ENCODE data around the gene HDAC4.

The HDAC4 gene

GRCh38 chr2:239292959-239293774, 107.7 kb downstream of the HDAC4 start:
- H3K27me3 ChIP-seq (ENCODE audit: insufficient read depth, poor library complexity, severe bottlenecking), result no peaks in the 10 kb centered on the region
- no peak overlapping the region for H3K4me3 ChIP-seq (replicated peaks; ENCODE audit: insufficient read depth, low read length)
- no peak overlapping the region for H3K27ac ChIP-seq (replicated peaks)
- TF ChIP-seq GABPA (IDR thresholded peaks at IDR 0.05; ENCODE audit: low read depth) (no peak), REST (IDR thresholded peaks at IDR 0.05; ENCODE audit: insufficient replicate concordance, low read depth) (no peak), POLR2AphosphoS5 (IDR thresholded peaks at IDR 0.05; ENCODE audit: low read depth) (no peak), CTCF (IDR thresholded peaks at IDR 0.05; ENCODE audit: insufficient read depth, low read length) (no peak), SPI1 (IDR thresholded peaks at IDR 0.05; ENCODE audit: borderline replicate concordance, low read depth) (no peak)
- DNase-seq (ENCODE audit: low read depth in 1 of 2, low spot score in 1 of 2), result no peak

GRCh38 chr2:239292531-239292930, 108.3 kb downstream of the HDAC4 start:
- H3K4me3 ChIP-seq (replicated peaks; ENCODE audit: insufficient read depth, low read length), result no peak overlapping the region
- DNase-seq (ENCODE audit: low read depth in 1 of 2, low spot score in 1 of 2), result no peak
- no peak overlapping the region for H3K27ac ChIP-seq (replicated peaks)
- TF ChIP-seq GABPA (IDR thresholded peaks at IDR 0.05; ENCODE audit: low read depth), result no peak
- no peaks in the 10 kb centered on the region for H3K27me3 ChIP-seq (ENCODE audit: insufficient read depth, poor library complexity, severe bottlenecking)

- Histone ChIP-seq H3K27me3 (ENCODE audit: insufficient read depth, poor library complexity, severe bottlenecking) (no peaks in the 10 kb centered on the region), H3K27ac (replicated peaks) (no peak overlapping the region), H3K4me3 (replicated peaks; ENCODE audit: insufficient read depth, low read length) (no peak overlapping the region)
- no peak for TF ChIP-seq GABPA (IDR thresholded peaks at IDR 0.05; ENCODE audit: low read depth)
- TF ChIP-seq POLR2AphosphoS5 (IDR thresholded peaks at IDR 0.05; ENCODE audit: low read depth), result no peak
- no peak for TF ChIP-seq CTCF (IDR thresholded peaks at IDR 0.05; ENCODE audit: insufficient read depth, low read length)
- no peak for TF ChIP-seq REST (IDR thresholded peaks at IDR 0.05; ENCODE audit: insufficient replicate concordance, low read depth)
- TF ChIP-seq SPI1 (IDR thresholded peaks at IDR 0.05; ENCODE audit: borderline replicate concordance, low read depth), result no peak
- no peak for DNase-seq (ENCODE audit: low read depth in 1 of 2, low spot score in 1 of 2)
Observed at GRCh38 chr2:239291475-239292350, 109.1 kb downstream of the HDAC4 start.

All from HL-60 (cell line).